Fibroblast of pulmonary artery (primary cell): ENCODE results near the gene SLC37A4.
A peak's percentile ranks its signal among the peaks of the same experiment; 100 is the strongest.
"Not testable (repeated sequence)": the region's sequence is repeated elsewhere in the genome, so short reads cannot be mapped to it uniquely, and the experiment has no call there.

Experiments
- DNase-seq: peaks from one replicate; pipeline ENCODE4 v3.0.0-alpha.2; 2010; ENCODE audit warnings: low read depth
- H3K4me3 ChIP-seq: replicated peaks from 2 replicates; pipeline ENCODE4 v1.5.1; 2011; ENCODE audit warnings: low read depth, mild to moderate bottlenecking, control low read depth, low read length, moderate library complexity
- TF ChIP-seq, protein P1 (sequence below): IDR thresholded peaks from 2 replicates; pipeline ENCODE4 v1.5.1; 2011; ENCODE audit warnings: mild to moderate bottlenecking, control low read depth, low read length, inconsistent platforms; ENCODE audit errors: missing control alignments

The SLC37A4 gene

DNA sequence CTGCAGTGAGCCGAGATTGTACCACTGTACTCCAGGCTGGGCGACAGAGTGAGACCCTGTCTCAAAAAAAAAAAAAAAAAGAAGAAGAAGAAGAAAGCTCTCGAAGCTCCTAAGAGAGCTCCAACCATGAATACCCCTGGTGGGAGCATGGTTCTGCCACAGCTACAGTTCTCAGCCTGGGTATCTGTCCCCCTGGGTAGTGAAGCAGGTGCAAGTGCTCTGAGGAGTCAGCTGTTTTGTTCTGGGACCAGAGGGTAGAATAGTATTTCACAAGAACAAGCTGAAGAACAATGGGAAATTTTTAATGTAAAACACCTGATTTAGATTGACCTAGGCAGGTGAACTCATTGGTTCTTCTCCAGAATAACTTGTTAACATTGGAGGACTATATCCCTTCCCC is 30.6 kb upstream of the SLC37A4 start:
- DNase-seq: no peak
- H3K4me3 ChIP-seq: no peak overlapping the region

GRCh38 chr11:119059128-119059527 is 28.5 kb upstream of the SLC37A4 start:
- not testable (repeated sequence) for DNase-seq

More for the DNA sequence above, 30.6 kb upstream of the SLC37A4 start:
- TF ChIP-seq, protein P1, sequence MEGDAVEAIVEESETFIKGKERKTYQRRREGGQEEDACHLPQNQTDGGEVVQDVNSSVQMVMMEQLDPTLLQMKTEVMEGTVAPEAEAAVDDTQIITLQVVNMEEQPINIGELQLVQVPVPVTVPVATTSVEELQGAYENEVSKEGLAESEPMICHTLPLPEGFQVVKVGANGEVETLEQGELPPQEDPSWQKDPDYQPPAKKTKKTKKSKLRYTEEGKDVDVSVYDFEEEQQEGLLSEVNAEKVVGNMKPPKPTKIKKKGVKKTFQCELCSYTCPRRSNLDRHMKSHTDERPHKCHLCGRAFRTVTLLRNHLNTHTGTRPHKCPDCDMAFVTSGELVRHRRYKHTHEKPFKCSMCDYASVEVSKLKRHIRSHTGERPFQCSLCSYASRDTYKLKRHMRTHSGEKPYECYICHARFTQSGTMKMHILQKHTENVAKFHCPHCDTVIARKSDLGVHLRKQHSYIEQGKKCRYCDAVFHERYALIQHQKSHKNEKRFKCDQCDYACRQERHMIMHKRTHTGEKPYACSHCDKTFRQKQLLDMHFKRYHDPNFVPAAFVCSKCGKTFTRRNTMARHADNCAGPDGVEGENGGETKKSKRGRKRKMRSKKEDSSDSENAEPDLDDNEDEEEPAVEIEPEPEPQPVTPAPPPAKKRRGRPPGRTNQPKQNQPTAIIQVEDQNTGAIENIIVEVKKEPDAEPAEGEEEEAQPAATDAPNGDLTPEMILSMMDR: no peak

DNA sequence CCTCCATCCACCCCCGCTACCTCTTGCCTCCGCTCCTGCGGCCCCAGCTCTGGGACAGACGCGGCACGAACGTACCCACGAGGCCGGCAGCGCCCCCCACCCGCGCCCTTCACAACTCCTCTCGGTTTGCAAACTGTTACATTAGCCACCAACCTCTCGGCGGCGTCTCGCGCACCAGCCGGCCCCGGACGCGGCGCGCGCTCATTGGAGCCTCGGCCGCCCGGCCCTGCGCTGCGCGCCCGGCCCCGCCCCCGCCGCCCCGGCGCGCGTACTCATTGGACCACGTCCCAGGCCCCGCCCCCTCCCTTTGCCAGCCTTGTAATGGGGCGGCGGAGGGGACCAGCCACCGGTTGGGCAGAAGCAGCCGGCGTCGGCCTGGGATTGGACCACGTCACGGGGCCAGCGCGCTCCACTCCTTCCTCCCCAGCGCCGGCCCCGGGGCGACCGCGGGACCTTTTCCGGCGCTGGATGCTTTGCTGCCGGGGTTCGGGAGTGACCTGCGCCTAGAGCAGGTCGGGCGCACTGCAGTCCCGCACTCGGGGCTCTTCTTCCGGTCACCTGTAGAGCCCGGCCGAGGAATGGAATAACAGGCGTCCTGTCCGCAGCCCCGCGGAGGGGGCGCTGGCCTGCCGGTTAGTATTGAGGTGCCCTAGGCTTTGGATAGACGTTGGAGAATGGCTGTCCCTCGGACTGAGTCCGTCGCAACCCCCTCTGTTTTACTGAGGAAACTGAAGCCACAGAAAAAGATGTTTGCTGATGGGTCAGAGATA is 26.5 kb upstream of the SLC37A4 start, which contains the start of gene HYOU1:
Gene HYOU1 (minus strand): TSS at position 206 of the 770 bp plus-strand sequence. CDS start 1,045 bp downstream, outside the sequence.
- H3K4me3 ChIP-seq: peak within 1 kb of the TSS; percentile 82
- peak; percentile 95 for DNase-seq

More at GRCh38 chr11:119059128-119059527, 28.5 kb upstream of the SLC37A4 start:
- not testable (repeated sequence) for H3K4me3 ChIP-seq

GRCh38 chr11:119056421-119056999 is 25.8 kb upstream of the SLC37A4 start:
- no peak for DNase-seq
- peak overlapping the region; percentile 79 for H3K4me3 ChIP-seq
- TF ChIP-seq, protein P1: no peak

More for the DNA sequence above, 26.5 kb upstream of the SLC37A4 start, which contains the start of gene HYOU1:
- TF ChIP-seq, protein P1: peak; percentile 29

GRCh38 chr11:119055901-119056300 is 25.2 kb upstream of the SLC37A4 start:
- peak overlapping the region; percentile 79 for H3K4me3 ChIP-seq
- DNase-seq: peak; percentile 38

DNA sequence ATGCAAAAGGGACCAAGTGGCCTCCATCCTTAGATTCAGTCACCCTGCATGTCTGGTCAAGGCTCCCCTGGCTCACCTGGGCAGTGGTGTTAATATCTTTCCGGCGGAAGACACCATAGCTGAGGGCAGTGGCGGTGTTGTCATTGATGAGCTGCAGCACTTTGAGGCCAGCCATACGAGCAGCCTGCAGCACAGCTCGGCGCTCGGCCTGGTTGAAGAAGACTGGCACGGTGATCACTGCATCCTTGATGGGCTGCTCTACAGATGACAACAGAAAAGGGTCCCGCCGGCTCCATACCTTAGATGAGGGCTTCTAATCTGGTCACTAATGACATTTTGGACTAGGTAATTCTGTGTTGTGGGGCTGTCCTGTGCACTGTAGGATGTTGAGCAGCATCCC is 23.7 kb upstream of the SLC37A4 start:
- TF ChIP-seq, protein P1: no peak
- H3K4me3 ChIP-seq: no peak overlapping the region
- DNase-seq: no peak

More at GRCh38 chr11:119055901-119056300, 25.2 kb upstream of the SLC37A4 start:
- TF ChIP-seq, protein P1: peak; percentile 18

GRCh38 chr11:119052163-119052814 is 21.6 kb upstream of the SLC37A4 start:
- TF ChIP-seq, protein P1: no peak
- no peak for DNase-seq
- H3K4me3 ChIP-seq: no peak overlapping the region
